Activated CD4-positive, alpha-beta T cell treated with anti-CD3 and anti-CD28 coated beads for 36 hours (primary cell): ENCODE measurements around the gene MEPCE. TPM values are rescaled to one million over a fixed set of nuclear protein-coding genes. Genes with fewer than 3 reads are reported as not detected.

Source experiments
- ATAC-seq: fragments of 200-7000 bp; cut with Tn5 transposase; one replicate; pipeline ENCODE4 v1.10.0; 2021; ENCODE audit warnings: mild to moderate bottlenecking, moderate library complexity
- CTCF ChIA-PET: fragments of 350-600 bp; sonication (Branson Sonifier 250); formaldehyde crosslinking; loops from one replicate; lab custom pipeline; 2021; ENCODE audit warnings: antibody characterized with exemption; lab: Charles Lee
- POLR2A ChIA-PET: fragments of 350-600 bp; sonication (Branson Sonifier 250); formaldehyde crosslinking; loops from one replicate; lab custom pipeline; 2021; ENCODE audit warnings: antibody characterized with exemption, inconsistent platforms; lab: Charles Lee
- DNase-seq: peaks from one replicate; pipeline ENCODE4 v3.0.0-alpha.2; 2020
- H3K27ac Mint-ChIP-seq: one replicate; pipeline ENCODE4 v1.8.0; 2021; ENCODE audit warnings: mixed read lengths
- H3K27me3 Mint-ChIP-seq: one replicate; pipeline ENCODE4 v1.8.0; 2021; ENCODE audit warnings: mixed read lengths
- H3K36me3 Mint-ChIP-seq: one replicate; pipeline ENCODE4 v1.8.0; 2021; ENCODE audit warnings: low read depth, mixed read lengths
- H3K4me1 Mint-ChIP-seq: one replicate; pipeline ENCODE4 v1.8.0; 2021; ENCODE audit warnings: mixed read lengths
- H3K4me3 Mint-ChIP-seq: one replicate; pipeline ENCODE4 v1.8.0; 2021; ENCODE audit warnings: mild to moderate bottlenecking, moderate library complexity, mixed read lengths
- H3K9me3 Mint-ChIP-seq: one replicate; pipeline ENCODE4 v1.8.0; 2021; ENCODE audit warnings: low read depth, mixed read lengths
- intact Hi-C, 2 experiments: fragments of 100-400 bp; cut with DNase I in 1 of 2; cut with micrococcal nuclease in 1 of 2; formaldehyde crosslinking; loops; one replicate each; pipeline versions ENCODE4 v1.14.2 to v1.15.1; 2022 to 2024; cut with DNase I, micrococcal nuclease
- total RNA-seq, 2 experiments: library from RNA; stranded (reverse); gene quantifications; one replicate each; pipeline ENCODE4 v1.2.3, GENCODE V29; 2021

The MEPCE gene
- total RNA-seq, 2 experiments from 2014 or later: 44.4 to 45.9 TPM

DNA sequence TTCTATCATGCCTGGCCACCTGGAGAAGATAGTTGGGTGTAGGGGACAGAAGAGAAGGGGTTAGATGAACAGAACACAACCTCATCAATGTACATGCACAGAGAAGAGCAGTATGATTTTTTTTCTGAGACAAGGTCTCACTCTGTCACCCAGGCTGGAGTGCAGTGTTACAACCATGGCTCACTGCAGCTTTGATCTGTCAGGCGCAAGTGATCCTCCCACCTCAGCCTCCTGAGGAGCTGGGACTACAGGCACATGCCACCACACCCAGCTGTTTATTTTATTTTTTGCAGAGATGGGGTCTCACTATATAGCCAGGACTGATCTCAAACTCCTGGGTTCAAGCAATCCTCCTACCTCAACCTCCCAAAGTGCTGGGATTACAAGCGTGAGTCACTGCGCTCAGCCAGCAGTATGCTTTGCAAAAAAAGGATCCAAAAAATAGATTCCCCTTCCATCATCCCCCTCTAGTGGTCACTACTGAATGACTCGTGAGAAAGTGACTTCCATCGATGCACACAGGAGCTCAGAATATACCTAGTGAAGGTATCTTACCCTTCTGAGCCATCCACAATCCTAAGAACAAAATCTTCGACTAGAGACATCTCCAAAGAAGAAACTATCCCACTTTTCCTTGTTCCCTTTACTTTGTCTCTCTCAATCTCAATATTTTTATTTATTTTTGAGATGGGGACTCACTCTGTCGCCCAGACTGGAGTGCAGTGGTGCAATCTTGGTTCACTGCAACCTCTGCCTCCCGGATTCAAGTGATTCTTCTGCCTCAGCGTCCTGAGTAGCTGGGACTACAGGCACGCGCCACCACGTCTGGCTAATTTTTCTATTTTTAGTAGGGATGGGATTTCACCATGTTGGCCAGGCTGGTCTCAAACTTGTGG lies 22.1 kb upstream of the MEPCE start:
- H3K4me1 Mint-ChIP-seq: peaks cover 2% of the 10 kb centered on the region
- ChIA-PET CTCF (interaction anchor here (0.5 to 2.8 kb wide), 28 partner anchors 11 to 494 kb away, joined by 3 to 19 read pairs (median 5); partner anchors contain the start of gene MBLAC1), POLR2A (interaction anchor here (0.6 to 1.7 kb wide), 3 partner anchors 46 to 310 kb away, joined by 4 to 5 read pairs (median 4); no protein-coding TSS in a partner anchor)
- H3K27me3 Mint-ChIP-seq: no peaks in the 10 kb centered on the region
- H3K9me3 Mint-ChIP-seq: no peaks in the 10 kb centered on the region
- peak; percentile 55 for DNase-seq
- no peak overlapping the region for H3K27ac Mint-ChIP-seq
- intact Hi-C loops: loop anchor here (1.0 to 2.0 kb wide), 4 partner anchors 37 to 275 kb away; no protein-coding TSS in a partner anchor
- ATAC-seq: peak; percentile 94
- no peaks in the 10 kb centered on the region for H3K36me3 Mint-ChIP-seq
- H3K4me3 Mint-ChIP-seq: no peak overlapping the region

DNA sequence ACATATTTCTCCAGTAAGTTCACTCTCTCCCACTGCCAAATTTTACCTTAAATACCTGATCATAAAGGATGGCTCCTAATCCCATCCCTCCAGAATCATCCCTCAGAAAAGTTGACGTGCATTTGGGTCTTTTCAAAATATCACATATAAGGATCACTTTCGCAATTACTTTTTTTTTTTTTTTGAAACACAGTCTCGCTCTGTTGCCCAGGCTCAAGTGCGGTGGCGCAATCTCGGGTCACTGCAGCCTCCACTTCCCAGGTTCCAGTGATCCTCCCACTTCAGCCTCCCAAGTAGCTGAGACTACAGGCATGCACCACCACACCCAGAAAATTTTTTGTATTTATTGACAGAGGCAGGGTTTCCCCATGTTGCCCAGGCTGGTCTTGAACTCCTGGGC lies 18.5 kb upstream of the MEPCE start:
- Mint-ChIP-seq H3K4me3 (no peak overlapping the region), H3K27me3 (no peaks in the 10 kb centered on the region), H3K36me3 (no peaks in the 10 kb centered on the region), H3K27ac (no peak overlapping the region), H3K9me3 (no peaks in the 10 kb centered on the region), H3K4me1 (peaks cover 2% of the 10 kb centered on the region)
- intact Hi-C loops: no loop called here
- ChIA-PET CTCF (interaction anchor here (1.1 to 1.4 kb wide), 2 partner anchors 9 to 15 kb away, joined by 3 read pairs; no protein-coding TSS in a partner anchor), POLR2A (no interaction called here)
- DNase-seq: no peak
- ATAC-seq: no peak

DNA sequence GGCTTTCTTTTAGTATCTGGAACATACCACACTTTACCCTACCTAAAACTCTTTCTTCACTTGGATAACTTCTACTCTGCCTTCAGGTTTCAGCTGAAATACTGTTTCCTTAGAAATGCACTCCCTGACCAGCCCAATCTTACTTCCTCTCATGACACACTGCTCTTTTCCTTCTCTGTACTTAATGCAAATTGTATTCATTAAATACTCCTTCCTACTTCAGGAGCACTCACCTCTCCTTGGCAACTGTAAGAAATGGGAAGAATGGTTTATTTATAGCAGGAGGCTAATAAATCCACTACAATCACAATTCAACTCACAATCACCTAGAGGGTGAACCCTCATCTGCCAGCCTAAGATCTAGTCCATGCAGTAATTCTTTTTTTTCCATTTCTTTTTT lies 16.3 kb upstream of the MEPCE start:
- Mint-ChIP-seq H3K36me3 (no peaks in the 10 kb centered on the region), H3K4me1 (no peaks in the 10 kb centered on the region), H3K9me3 (no peaks in the 10 kb centered on the region), H3K27me3 (no peaks in the 10 kb centered on the region), H3K4me3 (no peak overlapping the region), H3K27ac (no peak overlapping the region)
- ChIA-PET CTCF (no interaction called here), POLR2A (no interaction called here)
- ATAC-seq (no peak), DNase-seq (no peak)
- intact Hi-C loops: no loop called here

DNA sequence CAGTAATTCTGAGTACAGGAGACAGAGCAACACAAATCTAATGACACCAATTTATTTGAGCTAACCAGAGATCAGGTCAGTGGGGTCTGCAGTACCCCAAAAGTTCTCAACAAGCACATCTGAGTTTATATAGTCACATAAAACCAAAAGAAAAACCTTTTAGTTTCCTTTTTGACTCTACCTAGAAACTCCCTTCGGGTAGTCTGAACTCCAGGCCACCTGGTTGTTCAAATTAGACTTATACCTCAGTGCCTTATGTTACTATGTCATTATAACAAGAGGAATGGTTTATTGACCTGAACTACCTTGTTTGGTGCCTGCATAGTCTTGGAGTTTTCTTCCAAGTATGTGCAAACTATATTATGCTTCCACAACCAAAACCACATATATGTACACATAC lies 15.7 kb upstream of the MEPCE start:
- no peak for DNase-seq
- Mint-ChIP-seq H3K4me1 (no peaks in the 10 kb centered on the region), H3K9me3 (no peaks in the 10 kb centered on the region), H3K27me3 (no peaks in the 10 kb centered on the region), H3K27ac (no peak overlapping the region), H3K4me3 (no peak overlapping the region), H3K36me3 (no peaks in the 10 kb centered on the region)
- POLR2A ChIA-PET: no interaction called here
- CTCF ChIA-PET: no interaction called here
- ATAC-seq: no peak
- intact Hi-C loops: no loop called here

- no peaks in the 10 kb centered on the region for H3K27me3 Mint-ChIP-seq
- no peak for DNase-seq
- no peaks in the 10 kb centered on the region for H3K36me3 Mint-ChIP-seq
- intact Hi-C loops: no loop called here
- H3K4me1 Mint-ChIP-seq: no peaks in the 10 kb centered on the region
- ChIA-PET CTCF (interaction anchor here (0.7 to 1.0 kb wide), 2 partner anchors 180 to 283 kb away, joined by 3 read pairs; no protein-coding TSS in a partner anchor), POLR2A (interaction anchor here (0.6 kb wide), 1 partner anchor 32 kb away, joined by 5 read pairs; no protein-coding TSS in a partner anchor)
- H3K4me3 Mint-ChIP-seq: no peak overlapping the region
- ATAC-seq: no peak
- H3K27ac Mint-ChIP-seq: no peak overlapping the region
- H3K9me3 Mint-ChIP-seq: no peaks in the 10 kb centered on the region
Observed at GRCh38 chr7:100415448-100415847, 14.2 kb upstream of the MEPCE start.

- Mint-ChIP-seq H3K4me3 (no peak overlapping the region), H3K9me3 (no peaks in the 10 kb centered on the region), H3K27ac (no peak overlapping the region), H3K4me1 (no peaks in the 10 kb centered on the region), H3K27me3 (no peaks in the 10 kb centered on the region), H3K36me3 (no peaks in the 10 kb centered on the region)
- DNase-seq: no peak
- POLR2A ChIA-PET: interaction anchor here (0.7 kb wide), 1 partner anchor 10 kb away, joined by 8 read pairs; no protein-coding TSS in a partner anchor
- ATAC-seq: no peak
- intact Hi-C loops: no loop called here
- CTCF ChIA-PET: interaction anchor here (0.6 to 1.6 kb wide), 5 partner anchors 8 to 120 kb away, joined by 3 to 6 read pairs (median 3); no protein-coding TSS in a partner anchor
Observed at GRCh38 chr7:100418930-100419659, 10.5 kb upstream of the MEPCE start.

GRCh38 chr7:100419660-100420226 lies 9.9 kb upstream of the MEPCE start:
- no peak overlapping the region for H3K4me3 Mint-ChIP-seq
- intact Hi-C loops: no loop called here

GRCh38 chr7:100423315-100423714 lies 6.3 kb upstream of the MEPCE start:
- POLR2A ChIA-PET: no interaction called here
- H3K4me3 Mint-ChIP-seq: no peak overlapping the region
- H3K9me3 Mint-ChIP-seq: peaks cover 5% of the 10 kb centered on the region
- H3K36me3 Mint-ChIP-seq: no peaks in the 10 kb centered on the region
- ATAC-seq: no peak
- CTCF ChIA-PET: interaction anchor here (0.8 to 1.7 kb wide), 2 partner anchors 16 to 234 kb away, joined by 3 to 10 read pairs; no protein-coding TSS in a partner anchor
- intact Hi-C loops: no loop called here
- H3K4me1 Mint-ChIP-seq: peaks cover 5% of the 10 kb centered on the region
- H3K27ac Mint-ChIP-seq: no peak overlapping the region
- DNase-seq: no peak
- H3K27me3 Mint-ChIP-seq: no peaks in the 10 kb centered on the region

More at GRCh38 chr7:100419660-100420226, 9.9 kb upstream of the MEPCE start:
- no peak overlapping the region for H3K27ac Mint-ChIP-seq
- ChIA-PET POLR2A (no interaction called here), CTCF (interaction anchor here (0.7 to 1.6 kb wide), 4 partner anchors 8 to 287 kb away, joined by 3 to 5 read pairs (median 4); no protein-coding TSS in a partner anchor)
- no peak for ATAC-seq
- no peaks in the 10 kb centered on the region for H3K4me1 Mint-ChIP-seq
- no peaks in the 10 kb centered on the region for H3K36me3 Mint-ChIP-seq
- no peak for DNase-seq
- no peaks in the 10 kb centered on the region for H3K27me3 Mint-ChIP-seq
- no peaks in the 10 kb centered on the region for H3K9me3 Mint-ChIP-seq

- Mint-ChIP-seq H3K4me1 (peaks cover 6% of the 10 kb centered on the region), H3K27me3 (no peaks in the 10 kb centered on the region), H3K27ac (no peak overlapping the region), H3K36me3 (peaks cover 6% of the 10 kb centered on the region), H3K9me3 (peaks cover 5% of the 10 kb centered on the region), H3K4me3 (no peak overlapping the region)
- CTCF ChIA-PET: interaction anchor here (0.9 to 2.5 kb wide), 2 partner anchors 14 to 18 kb away, joined by 3 to 10 read pairs; no protein-coding TSS in a partner anchor
- DNase-seq: no peak
- intact Hi-C loops: no loop called here
- POLR2A ChIA-PET: no interaction called here
- no peak for ATAC-seq
Observed at GRCh38 chr7:100425347-100425746, 4.3 kb upstream of the MEPCE start.

DNA sequence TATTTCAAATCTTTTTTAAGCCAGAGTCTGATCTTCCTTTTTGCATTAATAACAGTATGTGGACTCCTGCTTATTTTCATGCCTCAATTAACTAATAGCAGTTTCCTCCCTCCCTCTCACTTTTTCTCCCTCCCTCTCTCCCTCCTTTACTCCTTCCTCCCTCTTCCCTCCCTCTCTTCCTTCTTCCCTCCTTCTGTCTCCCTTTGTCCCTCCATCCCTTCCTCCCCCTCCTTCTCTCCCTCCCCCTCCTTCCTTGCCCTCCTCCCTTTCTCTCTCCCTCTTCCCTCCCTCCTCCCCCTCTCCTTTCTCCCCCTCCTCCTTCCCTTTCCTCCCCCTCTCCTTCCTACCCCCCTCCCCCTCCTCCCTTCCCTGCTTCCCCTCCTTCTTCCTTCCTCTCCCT lies 3.1 kb upstream of the MEPCE start:
- Mint-ChIP-seq H3K27me3 (no peaks in the 10 kb centered on the region), H3K4me3 (no peak overlapping the region), H3K36me3 (peaks cover 15% of the 10 kb centered on the region), H3K9me3 (peaks cover 5% of the 10 kb centered on the region), H3K4me1 (peaks cover 17% of the 10 kb centered on the region), H3K27ac (no peak overlapping the region)
- ChIA-PET CTCF (interaction anchor here (0.9 kb wide), 1 partner anchor 11 kb away, joined by 3 read pairs; no protein-coding TSS in a partner anchor), POLR2A (no interaction called here)
- no peak for ATAC-seq
- intact Hi-C loops: no loop called here
- no peak for DNase-seq
